ENCODE measurements around the gene PCYOX1L. TPM values are rescaled to one million over a fixed set of nuclear protein-coding genes. Genes with fewer than 3 reads are reported as not detected.

Gene PCYOX1L
- total and polyA plus RNA-seq, 8 donors = 2.1 to 13.4 (median 4.1) TPM; not detected in 1

DNA sequence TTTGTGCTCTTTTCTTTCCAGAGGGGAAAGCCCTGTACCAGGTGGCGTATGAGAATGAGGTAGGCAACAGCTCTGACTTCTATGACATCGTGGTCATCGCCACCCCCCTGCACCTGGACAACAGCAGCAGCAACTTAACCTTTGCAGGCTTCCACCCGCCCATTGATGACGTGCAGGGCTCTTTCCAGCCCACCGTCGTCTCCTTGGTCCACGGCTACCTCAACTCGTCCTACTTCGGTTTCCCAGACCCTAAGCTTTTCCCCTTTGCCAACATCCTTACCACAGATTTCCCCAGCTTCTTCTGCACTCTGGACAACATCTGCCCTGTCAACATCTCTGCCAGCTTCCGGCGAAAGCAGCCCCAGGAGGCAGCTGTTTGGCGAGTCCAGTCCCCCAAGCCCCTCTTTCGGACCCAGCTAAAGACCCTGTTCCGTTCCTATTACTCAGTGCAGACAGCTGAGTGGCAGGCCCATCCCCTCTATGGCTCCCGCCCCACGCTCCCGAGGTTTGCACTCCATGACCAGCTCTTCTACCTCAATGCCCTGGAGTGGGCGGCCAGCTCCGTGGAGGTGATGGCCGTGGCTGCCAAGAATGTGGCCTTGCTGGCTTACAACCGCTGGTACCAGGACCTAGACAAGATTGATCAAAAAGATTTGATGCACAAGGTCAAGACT, 10.3 kb downstream of the PCYOX1L start:
- H3K4me1 ChIP-seq = peaks cover 4 to 29% (median 15%) of the 10 kb centered on the region in 4 donors
- H3K9me3 ChIP-seq = no peaks in the 10 kb centered on the region
- intact Hi-C loops (cut with DNase I; ENCODE audit: low total_unique reads) = no loop called here
- WGBS, 5 donors = 85 to 95% (median 90%) methylated on average over 22 of the region's 22 CpGs
- H3K27me3 ChIP-seq = no peaks in the 10 kb centered on the region
- no peak overlapping the region for H3K4me3 ChIP-seq
- DNase-seq = no peak
- no peaks in the 10 kb centered on the region for H3K36me3 ChIP-seq
- H3K27ac ChIP-seq = peak overlapping the region in 2 of 5 donors; percentile 23 to 57
- TF ChIP-seq POLR2A (IDR thresholded peaks at IDR 0.05) = no peak
- TF ChIP-seq POLR2AphosphoS5 (IDR thresholded peaks at IDR 0.05) = no peak
- TF ChIP-seq EP300 (IDR thresholded peaks at IDR 0.05) = no peak
- TF ChIP-seq, protein P1, sequence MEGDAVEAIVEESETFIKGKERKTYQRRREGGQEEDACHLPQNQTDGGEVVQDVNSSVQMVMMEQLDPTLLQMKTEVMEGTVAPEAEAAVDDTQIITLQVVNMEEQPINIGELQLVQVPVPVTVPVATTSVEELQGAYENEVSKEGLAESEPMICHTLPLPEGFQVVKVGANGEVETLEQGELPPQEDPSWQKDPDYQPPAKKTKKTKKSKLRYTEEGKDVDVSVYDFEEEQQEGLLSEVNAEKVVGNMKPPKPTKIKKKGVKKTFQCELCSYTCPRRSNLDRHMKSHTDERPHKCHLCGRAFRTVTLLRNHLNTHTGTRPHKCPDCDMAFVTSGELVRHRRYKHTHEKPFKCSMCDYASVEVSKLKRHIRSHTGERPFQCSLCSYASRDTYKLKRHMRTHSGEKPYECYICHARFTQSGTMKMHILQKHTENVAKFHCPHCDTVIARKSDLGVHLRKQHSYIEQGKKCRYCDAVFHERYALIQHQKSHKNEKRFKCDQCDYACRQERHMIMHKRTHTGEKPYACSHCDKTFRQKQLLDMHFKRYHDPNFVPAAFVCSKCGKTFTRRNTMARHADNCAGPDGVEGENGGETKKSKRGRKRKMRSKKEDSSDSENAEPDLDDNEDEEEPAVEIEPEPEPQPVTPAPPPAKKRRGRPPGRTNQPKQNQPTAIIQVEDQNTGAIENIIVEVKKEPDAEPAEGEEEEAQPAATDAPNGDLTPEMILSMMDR (IDR thresholded peaks at IDR 0.05) = no peak

DNA sequence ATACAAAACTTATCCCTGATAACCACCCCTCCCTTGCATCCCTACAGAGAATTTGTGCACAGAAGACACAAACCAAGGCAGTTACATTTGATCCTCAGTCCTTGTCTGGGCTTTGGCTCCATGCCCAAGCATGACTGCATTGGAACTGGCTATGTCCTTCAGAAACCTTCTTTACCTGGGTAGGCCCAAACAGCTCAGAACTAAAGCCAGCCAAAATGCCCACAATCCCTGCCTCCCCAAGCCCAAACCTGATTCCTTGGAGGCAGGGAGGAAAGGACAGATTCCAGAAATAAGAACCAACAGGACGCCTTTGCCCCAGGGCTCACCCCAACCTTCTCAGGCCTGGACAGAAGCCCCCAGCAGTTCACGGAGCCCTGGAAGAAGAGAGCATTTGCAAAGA, 13.0 kb downstream of the PCYOX1L start:
- Histone ChIP-seq H3K27ac (peak overlapping the region in 2 of 5 donors; percentile 45 to 72), H3K36me3 (no peaks in the 10 kb centered on the region), H3K27me3 (no peaks in the 10 kb centered on the region), H3K9me3 (no peaks in the 10 kb centered on the region), H3K4me3 (no peak overlapping the region), H3K4me1 (peaks cover 4 to 31% (median 18%) of the 10 kb centered on the region in 4 donors)
- DNase-seq = no peak
- 73 to 86% (median 75%) methylated on average over 2 of the region's 2 CpGs for WGBS, 5 donors
- no peak for TF ChIP-seq EP300 (IDR thresholded peaks at IDR 0.05)
- no peak for TF ChIP-seq POLR2AphosphoS5 (IDR thresholded peaks at IDR 0.05)
- TF ChIP-seq POLR2A (IDR thresholded peaks at IDR 0.05) = no peak
- TF ChIP-seq, protein P1 (IDR thresholded peaks at IDR 0.05) = no peak
- intact Hi-C loops (cut with DNase I; ENCODE audit: low total_unique reads) = no loop called here

DNA sequence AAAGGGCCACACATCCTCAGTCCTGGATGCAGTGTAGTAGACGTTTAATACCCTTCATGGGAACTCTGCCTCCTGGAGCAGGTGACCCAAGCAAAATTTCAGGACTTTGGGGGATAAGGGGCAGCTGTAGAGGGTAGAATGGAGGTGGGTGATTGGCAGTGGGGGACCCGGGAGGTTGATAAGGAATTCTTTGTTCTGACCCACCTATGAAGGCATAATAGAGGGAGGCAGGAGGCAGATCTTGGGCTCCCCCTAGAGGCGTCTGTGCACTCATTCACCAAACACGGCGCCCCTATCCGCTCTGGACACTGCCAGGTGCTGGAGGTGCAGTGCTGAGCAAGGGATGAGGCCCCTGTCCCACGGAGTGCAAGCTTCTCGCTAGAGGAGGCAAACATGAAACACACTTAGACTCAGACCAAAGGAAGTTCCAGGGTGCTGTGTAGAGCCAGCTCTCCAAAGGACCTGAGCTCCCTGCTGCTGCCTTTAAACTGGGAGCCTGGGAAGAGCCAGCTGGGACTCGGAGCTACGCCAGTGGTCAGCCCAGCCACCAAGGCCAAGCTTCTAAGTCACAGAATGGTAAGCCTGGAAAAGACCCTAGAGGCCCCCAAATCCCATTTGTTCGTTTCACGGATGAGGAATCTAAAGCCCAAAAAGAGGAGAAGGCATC, 13.6 kb downstream of the PCYOX1L start:
- Histone ChIP-seq H3K27ac (peak overlapping the region in 3 of 5 donors; percentile 41 to 72 (median 45)), H3K36me3 (no peaks in the 10 kb centered on the region), H3K4me1 (peaks cover 4 to 31% (median 18%) of the 10 kb centered on the region in 4 donors), H3K4me3 (no peak overlapping the region), H3K27me3 (no peaks in the 10 kb centered on the region), H3K9me3 (no peaks in the 10 kb centered on the region)
- TF ChIP-seq, protein P1 (IDR thresholded peaks at IDR 0.05) = peak in 5 of 7 experiments; percentile 52 to 74 (median 68)
- TF ChIP-seq EP300 (IDR thresholded peaks at IDR 0.05) = no peak
- 35 to 44% (median 37%) methylated on average over 11 to 12 of the region's 12 CpGs for WGBS, 5 donors
- intact Hi-C loops (cut with DNase I; ENCODE audit: low total_unique reads) = no loop called here
- peak; percentile 72 to 84 for DNase-seq

DNA sequence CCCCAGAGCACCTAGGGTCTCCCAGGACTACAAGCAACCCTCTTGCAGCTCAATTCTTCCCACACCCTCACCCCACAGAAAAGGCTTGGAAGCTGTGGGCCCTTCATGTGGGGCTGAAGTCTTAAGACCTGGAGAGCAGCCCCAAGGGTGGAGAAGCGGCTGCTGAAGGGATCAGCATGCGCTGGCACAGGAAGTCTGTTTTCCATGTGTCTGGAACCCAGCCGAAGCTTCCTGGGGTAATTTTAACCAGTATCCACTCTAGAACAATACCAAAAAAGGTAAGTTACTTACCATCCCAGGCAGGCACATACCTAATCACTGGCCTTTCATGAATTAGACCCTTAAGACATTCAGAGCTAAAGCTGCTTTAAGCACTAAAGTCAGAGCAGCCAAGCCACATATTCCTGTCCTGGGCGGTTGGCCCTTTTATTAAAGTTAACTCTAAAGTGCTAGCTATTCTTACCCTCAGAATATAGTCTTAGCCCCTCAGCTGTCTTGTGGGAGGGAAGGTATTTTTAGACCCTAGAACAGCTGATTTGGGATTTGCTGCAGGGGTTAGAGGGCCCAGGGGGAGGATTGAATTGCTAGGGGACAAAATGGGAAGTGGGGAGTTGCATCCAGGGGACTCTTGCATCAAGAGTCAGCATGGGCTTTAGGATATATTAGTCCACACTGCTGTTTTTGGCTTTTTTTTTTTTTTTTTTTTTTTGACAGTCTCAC, 14.4 kb downstream of the PCYOX1L start:
- Histone ChIP-seq H3K4me1 (peaks cover 4 to 28% (median 17%) of the 10 kb centered on the region in 4 donors), H3K27me3 (no peaks in the 10 kb centered on the region), H3K4me3 (no peak overlapping the region), H3K27ac (peak overlapping the region in 3 of 5 donors; percentile 41 to 72 (median 45)), H3K36me3 (no peaks in the 10 kb centered on the region), H3K9me3 (no peaks in the 10 kb centered on the region)
- intact Hi-C loops (cut with DNase I; ENCODE audit: low total_unique reads) = no loop called here
- DNase-seq = no peak
- no peak for TF ChIP-seq EP300 (IDR thresholded peaks at IDR 0.05)
- TF ChIP-seq POLR2AphosphoS5 (IDR thresholded peaks at IDR 0.05) = peak in 1 of 3 donors; percentile 9
- 51 to 83% (median 83%) methylated on average over 4 of the region's 4 CpGs for WGBS, 5 donors

All from stomach (tissue), 9 donors.